Measurements from ENCODE around the gene KDM5C. TPM values are rescaled to one million over a fixed set of nuclear protein-coding genes. Genes with fewer than 3 reads are reported as not detected.
"Not testable (repeated sequence)": the region's sequence is repeated elsewhere in the genome, so short reads cannot be mapped to it uniquely, and the experiment has no call there.

Gene KDM5C
- total RNA-seq, 1 donor from 2014 or later, result 67.5 TPM

DNA sequence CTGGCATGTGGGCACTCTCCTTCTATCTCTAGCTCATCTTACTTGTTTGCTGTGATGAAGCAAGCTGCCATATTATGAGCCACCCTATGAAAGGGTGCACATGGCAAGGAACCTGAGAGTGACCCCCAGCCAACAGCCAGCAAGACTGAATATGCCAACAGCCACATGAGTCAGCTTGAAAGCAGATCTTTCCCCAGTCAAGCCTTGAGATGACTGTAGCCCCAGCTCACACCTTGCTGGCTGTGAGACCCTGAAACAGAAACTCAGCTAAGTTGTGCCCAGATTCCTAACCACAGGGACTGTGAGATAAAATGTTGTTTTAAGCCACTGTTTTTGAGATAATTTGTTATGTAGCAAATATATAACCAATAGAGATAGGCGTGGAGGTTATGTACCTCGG lies 36.2 kb downstream of the KDM5C start:
- H3K36me3 ChIP-seq, result peaks cover 25% of the 10 kb centered on the region
- no peaks in the 10 kb centered on the region for H3K9me3 ChIP-seq
- DNase-seq (no peak), ATAC-seq (no peak)
- H3K4me3 ChIP-seq, result no peak overlapping the region
- no peaks in the 10 kb centered on the region for H3K4me1 ChIP-seq
- TF ChIP-seq, protein P1, sequence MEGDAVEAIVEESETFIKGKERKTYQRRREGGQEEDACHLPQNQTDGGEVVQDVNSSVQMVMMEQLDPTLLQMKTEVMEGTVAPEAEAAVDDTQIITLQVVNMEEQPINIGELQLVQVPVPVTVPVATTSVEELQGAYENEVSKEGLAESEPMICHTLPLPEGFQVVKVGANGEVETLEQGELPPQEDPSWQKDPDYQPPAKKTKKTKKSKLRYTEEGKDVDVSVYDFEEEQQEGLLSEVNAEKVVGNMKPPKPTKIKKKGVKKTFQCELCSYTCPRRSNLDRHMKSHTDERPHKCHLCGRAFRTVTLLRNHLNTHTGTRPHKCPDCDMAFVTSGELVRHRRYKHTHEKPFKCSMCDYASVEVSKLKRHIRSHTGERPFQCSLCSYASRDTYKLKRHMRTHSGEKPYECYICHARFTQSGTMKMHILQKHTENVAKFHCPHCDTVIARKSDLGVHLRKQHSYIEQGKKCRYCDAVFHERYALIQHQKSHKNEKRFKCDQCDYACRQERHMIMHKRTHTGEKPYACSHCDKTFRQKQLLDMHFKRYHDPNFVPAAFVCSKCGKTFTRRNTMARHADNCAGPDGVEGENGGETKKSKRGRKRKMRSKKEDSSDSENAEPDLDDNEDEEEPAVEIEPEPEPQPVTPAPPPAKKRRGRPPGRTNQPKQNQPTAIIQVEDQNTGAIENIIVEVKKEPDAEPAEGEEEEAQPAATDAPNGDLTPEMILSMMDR (IDR thresholded peaks at IDR 0.05), result no peak
- intact Hi-C loops (cut with DNase I), result no loop called here
- H3K27me3 ChIP-seq (ENCODE audit: low read depth), result no peaks in the 10 kb centered on the region
- no peak overlapping the region for H3K27ac ChIP-seq

DNA sequence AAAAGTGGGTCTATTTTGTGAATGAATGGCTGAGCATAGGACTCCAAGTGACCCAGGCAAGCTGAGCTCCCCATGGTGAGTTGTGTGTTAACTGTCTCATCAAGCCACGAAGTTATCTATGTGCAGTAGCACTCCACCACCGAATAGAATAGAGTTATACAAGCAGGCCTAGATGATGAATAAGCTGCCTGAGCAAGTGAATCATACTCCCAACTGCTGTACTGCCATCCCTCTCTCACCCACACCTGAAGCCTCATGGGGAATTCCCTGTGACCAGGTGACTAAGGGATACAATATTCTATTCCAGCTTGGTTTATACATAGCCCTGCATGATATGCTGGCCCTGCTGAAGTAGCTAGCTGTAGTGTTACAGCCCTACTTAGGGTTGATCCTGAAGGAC lies 38.7 kb downstream of the KDM5C start:
- H3K27ac ChIP-seq, result no peak overlapping the region
- ATAC-seq (peak in 1 of 2 donors; percentile 30), DNase-seq (no peak)
- H3K27me3 ChIP-seq (ENCODE audit: low read depth), result no peaks in the 10 kb centered on the region
- no peaks in the 10 kb centered on the region for H3K9me3 ChIP-seq
- no peak overlapping the region for H3K4me3 ChIP-seq
- TF ChIP-seq, protein P1 (IDR thresholded peaks at IDR 0.05), result no peak
- intact Hi-C loops (cut with DNase I), result no loop called here
- H3K36me3 ChIP-seq, result peaks cover 1% of the 10 kb centered on the region
- no peaks in the 10 kb centered on the region for H3K4me1 ChIP-seq

DNA sequence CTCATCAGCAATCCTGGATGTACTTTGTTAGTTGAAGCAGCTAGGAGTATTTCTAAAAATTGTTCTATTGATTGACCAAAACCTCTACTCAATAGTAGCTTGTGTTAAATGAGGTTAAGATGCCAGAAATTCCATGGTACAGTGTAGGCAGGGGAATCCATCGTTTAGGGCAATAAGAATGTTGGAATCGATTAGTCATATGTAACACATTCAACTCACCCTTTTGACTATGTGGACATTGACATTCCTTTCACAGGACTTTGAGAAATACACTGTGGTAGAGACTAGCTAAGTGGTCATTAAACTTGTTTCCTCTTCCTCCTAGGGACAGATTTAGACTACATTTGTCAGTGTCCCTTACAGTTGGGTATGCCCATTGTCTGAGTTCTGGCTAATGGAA lies 40.2 kb downstream of the KDM5C start:
- H3K4me3 ChIP-seq, result no peak overlapping the region
- no peaks in the 10 kb centered on the region for H3K27me3 ChIP-seq (ENCODE audit: low read depth)
- no peaks in the 10 kb centered on the region for H3K4me1 ChIP-seq
- TF ChIP-seq, protein P1 (IDR thresholded peaks at IDR 0.05), result no peak
- intact Hi-C loops (cut with DNase I), result no loop called here
- DNase-seq, result no peak
- no peak for ATAC-seq
- H3K36me3 ChIP-seq, result no peaks in the 10 kb centered on the region
- no peak overlapping the region for H3K27ac ChIP-seq
- no peaks in the 10 kb centered on the region for H3K9me3 ChIP-seq

- Histone ChIP-seq H3K4me3 (no peak overlapping the region), H3K27me3 (ENCODE audit: low read depth) (no peaks in the 10 kb centered on the region), H3K9me3 (no peaks in the 10 kb centered on the region), H3K36me3 (no peaks in the 10 kb centered on the region), H3K27ac (no peak overlapping the region), H3K4me1 (no peaks in the 10 kb centered on the region)
- DNase-seq, result no peak
- TF ChIP-seq, protein P1 (IDR thresholded peaks at IDR 0.05), result no peak
- ATAC-seq, result no peak
- intact Hi-C loops (cut with DNase I), result no loop called here
Measured at GRCh38 chrX:53171356-53171755, 53.7 kb downstream of the KDM5C start.

DNA sequence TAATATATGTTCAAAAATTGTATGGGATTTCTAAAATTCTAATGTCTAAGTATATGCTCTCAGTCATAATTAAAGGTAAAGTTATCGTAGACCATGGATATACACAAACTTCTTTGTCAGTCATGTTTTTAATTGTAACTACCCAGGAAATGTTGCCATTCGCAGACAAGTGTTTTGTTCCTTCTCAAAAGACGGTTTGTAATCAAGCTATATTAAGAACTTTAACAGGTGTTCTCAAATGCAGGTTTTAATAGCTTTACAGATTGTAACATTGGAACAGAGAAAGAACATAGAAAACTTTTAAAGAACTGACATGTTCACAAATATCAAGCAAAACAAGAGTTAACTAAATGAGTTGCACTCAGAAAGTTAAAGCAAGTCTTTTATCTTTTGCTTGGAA lies 58.9 kb downstream of the KDM5C start:
- TF ChIP-seq, protein P1 (IDR thresholded peaks at IDR 0.05), result no peak
- H3K27ac ChIP-seq, result no peak overlapping the region
- H3K9me3 ChIP-seq, result no peaks in the 10 kb centered on the region
- H3K4me3 ChIP-seq, result no peak overlapping the region
- no peaks in the 10 kb centered on the region for H3K4me1 ChIP-seq
- ATAC-seq (no peak), DNase-seq (no peak)
- intact Hi-C loops (cut with DNase I), result no loop called here
- no peaks in the 10 kb centered on the region for H3K27me3 ChIP-seq (ENCODE audit: low read depth)
- no peaks in the 10 kb centered on the region for H3K36me3 ChIP-seq

DNA sequence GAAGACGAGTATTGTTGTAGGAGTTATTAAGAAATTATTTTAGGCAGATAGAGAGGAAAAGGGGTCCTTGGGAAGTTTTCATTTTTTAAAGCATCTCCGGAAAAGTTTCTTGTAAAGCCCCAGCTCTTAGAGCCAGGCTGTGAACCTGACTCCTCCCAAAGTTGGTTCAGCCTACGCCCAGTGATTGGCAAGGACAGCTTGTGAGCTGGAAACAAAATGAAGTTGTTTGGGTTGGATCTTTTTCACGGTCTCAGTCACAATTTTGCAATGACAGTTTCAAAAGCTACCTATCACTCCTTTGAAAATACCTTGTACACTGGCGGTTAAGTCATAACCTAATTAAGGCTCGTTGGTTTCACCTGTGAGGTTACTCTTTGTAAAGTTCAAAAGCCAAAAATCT lies 60.4 kb downstream of the KDM5C start:
- H3K27ac ChIP-seq; intact Hi-C loops (cut with DNase I); DNase-seq; H3K36me3 ChIP-seq; ATAC-seq; H3K4me1 ChIP-seq; H3K9me3 ChIP-seq; H3K4me3 ChIP-seq; H3K27me3 ChIP-seq (ENCODE audit: low read depth): not testable (repeated sequence)
